ENCODE data around the gene ARFGAP3. TPM values are rescaled to one million over a fixed set of nuclear protein-coding genes. Genes with fewer than 3 reads are reported as not detected.

Gene ARFGAP3
- total RNA-seq, 1 experiment from 2014 or later = 15.0 TPM

GRCh38 chr22:42887120-42887519 is 30.0 kb upstream of the ARFGAP3 start:
- Histone ChIP-seq H3K79me2 (ENCODE audit: insufficient read depth, low read length) (no peaks in the 10 kb centered on the region), H3K14ac (ENCODE audit: insufficient read depth, low read length) (no peak overlapping the region), H3K27me3 (ENCODE audit: insufficient read depth, low read length) (no peaks in the 10 kb centered on the region), H3T11ph (ENCODE audit: low read length) (no peak overlapping the region), H3K56ac (ENCODE audit: insufficient read length, low read depth, low read length) (no peak overlapping the region), H3K79me1 (ENCODE audit: insufficient read depth, low read depth, low read length, poor library complexity, severe bottlenecking) (no peaks in the 10 kb centered on the region), H3K27ac (ENCODE audit: insufficient read length, low read depth, low read length) (no peak overlapping the region), H2BK120ac (ENCODE audit: low read depth, low read length, poor library complexity, severe bottlenecking) (no peak overlapping the region), H3K23ac (ENCODE audit: insufficient read length, low read depth, low read length) (no peak overlapping the region), H4K20me1 (ENCODE audit: control insufficient read depth, insufficient read depth, insufficient read length) (no peaks in the 10 kb centered on the region), H4K8ac (replicated peaks; ENCODE audit: insufficient read length, low read depth, low read length) (no peak overlapping the region), H4K5ac (ENCODE audit: insufficient read length, low read depth, low read length) (no peak overlapping the region), H2BK15ac (ENCODE audit: low read depth, low read length) (no peak overlapping the region), H2AK5ac (ENCODE audit: insufficient read length, low read length) (no peak overlapping the region), H3K4me2 (ENCODE audit: insufficient read depth, insufficient read length, low read length) (no peak overlapping the region), H2BK20ac (ENCODE audit: low read depth, low read length, poor library complexity, severe bottlenecking) (no peak overlapping the region), H2BK12ac (ENCODE audit: insufficient read length, low read depth, low read length) (no peak overlapping the region), H4K91ac (ENCODE audit: insufficient read length, low read depth, low read length) (no peak overlapping the region), H2AFZ (ENCODE audit: low read length) (no peak overlapping the region), H3K23me2 (ENCODE audit: insufficient read length, low read depth, low read length, poor library complexity, severe bottlenecking) (no peaks in the 10 kb centered on the region), H3K18ac (ENCODE audit: insufficient read length, low read depth, low read length) (no peak overlapping the region), H3K9me3 (ENCODE audit: control insufficient read depth, low read depth, low read length) (no peaks in the 10 kb centered on the region), H3K4ac (ENCODE audit: low read depth, low read length) (no peak overlapping the region), H3K9ac (ENCODE audit: extremely low read depth, insufficient read length, low read length) (no peak overlapping the region), H2BK5ac (ENCODE audit: insufficient read length, low read length) (no peak overlapping the region), H3K4me1 (ENCODE audit: insufficient read depth, low read length) (no peaks in the 10 kb centered on the region)
- Mint-ChIP-seq H3K4me1 (peaks cover 9 to 11% of the 10 kb centered on the region in 2 experiments), H3K27me3 (ENCODE audit: low read depth) (no peaks in the 10 kb centered on the region; the same call in 1 of the 2 replicates), H3K27ac (peak overlapping the region in 1 of 3 experiments; percentile 22; a peak in 2 of 7 replicates), H3K9me3 (no peaks in the 10 kb centered on the region), H3K4me3 (no peak overlapping the region), H3K36me3 (ENCODE audit: insufficient read depth in 1 of 3, low read depth in 3 of 3) (peaks cover 13 to 64% (median 54%) of the 10 kb centered on the region in 3 experiments; a peak in 6 of 7 replicates)
- DNase-seq = no peak
- no CpG with 5 or more reads among the region's 7 CpGs for WGBS (ENCODE audit: extremely low coverage, insufficient read length, low lambda C conversion rate)
- TF ChIP-seq CTCF (conservative IDR thresholded peaks at IDR 0.05) = no peak

Data from H9 (cell line).